ENCODE results near the gene FAM171A1.
A peak's percentile ranks its signal among the peaks of the same experiment; 100 is the strongest.
"Not testable (repeated sequence)": the region's sequence is repeated elsewhere in the genome, so short reads cannot be mapped to it uniquely, and the experiment has no call there.

Gene FAM171A1

DNA sequence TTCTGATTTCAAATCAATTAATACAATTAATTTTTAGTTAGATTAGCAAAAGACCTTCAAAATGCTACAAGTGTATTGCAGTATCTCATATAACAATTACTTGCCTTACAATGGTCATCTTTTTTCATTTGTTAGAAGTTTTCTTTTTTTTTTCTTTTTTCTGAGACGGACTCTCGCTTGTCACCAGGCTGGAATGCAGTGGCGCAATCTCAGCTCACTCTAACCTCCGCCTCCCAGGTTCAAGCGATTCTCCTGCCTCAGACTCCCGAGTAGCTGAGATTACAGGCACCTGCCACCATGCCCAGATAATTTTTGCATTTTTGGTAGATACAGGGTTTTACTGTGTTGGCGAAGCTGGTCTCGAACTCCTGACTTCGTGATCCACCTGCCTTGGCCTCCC is 95.0 kb downstream of the FAM171A1 start:
- DNase-seq: not testable (repeated sequence)

DNA sequence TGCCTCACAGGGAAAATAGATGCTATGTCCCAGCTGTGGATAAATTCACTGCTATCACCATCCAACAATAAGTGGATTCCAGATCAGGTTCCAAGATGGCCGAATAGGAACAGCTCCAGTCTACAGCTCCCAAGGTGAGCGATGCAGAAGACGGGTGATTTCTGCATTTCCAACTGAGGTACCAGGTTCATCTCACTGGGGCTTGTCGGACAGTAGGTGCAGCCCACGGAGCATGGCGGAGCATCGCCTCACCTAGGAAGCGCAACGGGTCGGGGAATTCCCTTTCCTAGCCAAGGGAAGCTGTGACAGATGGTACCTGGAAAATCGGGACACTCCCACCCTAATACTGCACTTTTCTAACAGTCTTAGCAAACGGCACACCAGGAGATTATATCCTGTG is 101.3 kb downstream of the FAM171A1 start:
- DNase-seq: not testable (repeated sequence)

DNA sequence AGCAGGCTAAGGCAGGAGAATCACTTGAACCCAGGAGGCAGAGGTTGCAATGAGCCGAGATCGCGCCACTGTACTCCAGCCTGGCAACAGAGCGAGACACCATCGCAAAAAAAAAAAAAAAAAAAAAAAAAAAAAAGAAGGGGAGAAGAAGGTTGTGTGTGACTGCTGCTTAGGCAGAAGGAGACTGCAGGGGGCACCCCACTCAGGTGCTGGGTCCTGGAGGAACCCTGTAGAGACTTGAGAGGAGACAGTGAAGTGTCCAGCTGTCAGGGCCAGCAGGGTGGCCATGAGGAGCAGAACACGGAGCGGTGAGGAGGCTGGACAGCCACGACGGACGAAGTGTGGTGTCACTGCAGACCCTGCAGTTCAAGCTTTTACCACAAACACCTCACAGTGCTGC is 103.6 kb downstream of the FAM171A1 start:
- DNase-seq: no peak

DNA sequence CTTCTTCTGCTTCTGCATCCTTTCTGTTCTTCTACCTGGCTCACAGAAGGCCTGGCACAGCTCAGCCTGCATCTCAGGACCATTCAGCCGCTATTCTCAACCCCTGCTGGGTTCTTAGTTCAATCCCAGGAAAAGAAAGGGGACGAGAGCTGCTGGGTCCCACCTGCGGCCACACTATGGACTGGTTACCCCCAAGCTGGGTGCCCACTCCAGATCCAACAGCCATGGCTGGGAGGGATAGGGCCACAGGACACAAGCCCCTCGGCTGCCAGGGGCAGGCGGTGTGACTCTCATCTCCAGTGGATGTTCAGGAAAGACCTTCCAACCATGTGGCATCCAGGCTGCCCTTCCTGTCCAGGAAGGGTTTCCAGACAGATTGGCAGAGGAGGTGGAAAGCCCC is 105.0 kb downstream of the FAM171A1 start:
- DNase-seq: no peak

DNA sequence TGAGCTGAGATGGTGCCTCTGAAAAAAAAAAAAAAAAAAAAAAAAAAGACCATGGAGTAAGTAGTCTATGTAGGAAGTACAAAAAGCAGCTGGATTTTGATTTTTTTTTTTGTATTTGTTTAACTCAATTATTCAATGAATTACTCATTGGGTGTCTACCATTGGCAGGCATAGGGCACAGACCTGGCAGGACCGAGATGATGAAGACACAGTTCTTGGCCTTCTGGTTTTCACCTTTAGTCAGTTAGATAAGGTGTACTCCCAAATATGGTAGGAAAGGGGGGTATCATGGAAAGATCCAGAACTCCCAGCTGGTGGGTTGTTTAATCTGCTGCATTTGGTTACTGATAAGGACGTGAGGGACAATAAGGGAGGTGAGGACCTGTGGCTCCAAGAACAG is 105.5 kb downstream of the FAM171A1 start:
- DNase-seq: no peak

DNA sequence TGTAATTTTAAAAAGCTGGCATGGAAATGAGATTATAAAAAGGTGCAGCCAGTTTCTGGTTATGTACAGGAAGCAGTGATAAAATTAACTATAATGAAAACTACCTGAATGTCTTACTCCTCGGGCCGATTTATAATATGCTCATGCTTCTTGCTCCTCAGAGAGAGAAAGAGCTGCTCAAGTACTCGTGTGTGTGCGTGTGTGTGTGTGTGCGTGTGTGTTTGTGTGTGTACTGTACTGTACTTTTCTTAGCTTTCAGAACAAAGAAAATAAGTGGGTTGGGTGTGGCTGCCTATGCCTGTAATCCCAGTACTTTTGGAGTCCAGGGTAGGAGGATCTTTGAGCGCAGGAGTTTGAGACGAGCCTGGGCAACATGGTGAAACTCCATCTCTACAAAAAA is 106.0 kb downstream of the FAM171A1 start:
- DNase-seq: no peak

DNA sequence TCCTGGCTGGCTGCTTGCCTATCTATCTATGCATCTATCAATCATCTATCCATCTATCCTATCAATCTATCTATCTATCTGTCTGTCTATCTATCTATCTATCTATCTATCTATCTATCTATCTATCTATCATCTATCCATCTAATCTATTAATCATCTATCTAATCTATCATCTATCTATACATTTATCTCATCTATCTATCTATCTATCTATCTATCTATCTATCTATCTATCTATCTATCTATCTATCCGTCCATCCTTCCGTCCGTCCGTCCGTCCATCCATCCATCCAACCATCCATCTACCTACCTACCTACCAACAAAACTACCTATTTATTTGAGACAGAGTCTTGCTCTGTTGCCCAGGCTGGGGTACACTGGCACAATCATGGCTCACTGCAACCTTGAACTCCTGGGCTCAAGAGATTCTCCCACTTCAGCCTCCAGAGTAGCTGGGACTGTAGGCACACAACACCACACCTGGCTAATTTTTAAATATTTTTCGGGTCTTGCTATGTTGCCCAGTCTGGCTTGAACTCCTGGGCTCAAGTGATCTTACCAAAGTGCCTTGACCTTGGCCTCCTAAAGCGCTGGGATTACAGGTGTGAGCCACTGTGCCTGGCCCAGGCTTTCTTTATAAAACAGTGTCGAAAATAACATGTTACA is 107.3 kb downstream of the FAM171A1 start:
- DNase-seq: no peak

DNA sequence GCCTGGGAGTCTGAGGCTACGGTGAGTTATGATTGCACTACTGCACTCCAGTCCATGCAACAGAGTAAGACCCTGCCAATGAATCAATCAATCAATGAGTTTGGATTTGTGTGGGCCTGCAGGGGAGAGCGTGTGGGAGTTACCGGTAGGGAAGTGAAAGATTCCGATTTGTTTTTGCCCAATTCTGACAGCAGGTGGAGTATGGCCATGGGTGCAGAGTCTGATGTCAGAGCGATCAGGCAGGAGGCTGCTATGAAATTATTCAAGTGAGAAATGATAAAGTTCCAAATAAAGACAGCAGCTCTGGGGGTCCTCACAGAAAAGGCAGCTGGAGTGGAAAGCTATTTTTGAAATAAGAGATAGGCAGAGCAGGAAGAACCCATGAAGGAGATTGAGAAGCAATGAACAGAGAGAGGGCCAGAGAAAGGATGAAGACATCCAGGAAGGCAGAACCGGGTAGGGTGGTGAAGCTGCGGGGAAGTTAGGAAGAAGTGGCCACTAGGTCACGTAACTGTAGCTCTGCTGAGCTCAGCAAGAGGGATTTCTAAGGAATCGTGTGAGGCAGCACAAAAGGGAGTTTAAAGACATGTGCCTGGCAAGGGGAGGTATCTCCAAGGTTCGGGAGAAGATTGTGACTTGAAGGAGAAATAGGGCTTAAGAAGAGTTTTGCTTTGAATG is 108.9 kb downstream of the FAM171A1 start:
- no peak for DNase-seq

DNA sequence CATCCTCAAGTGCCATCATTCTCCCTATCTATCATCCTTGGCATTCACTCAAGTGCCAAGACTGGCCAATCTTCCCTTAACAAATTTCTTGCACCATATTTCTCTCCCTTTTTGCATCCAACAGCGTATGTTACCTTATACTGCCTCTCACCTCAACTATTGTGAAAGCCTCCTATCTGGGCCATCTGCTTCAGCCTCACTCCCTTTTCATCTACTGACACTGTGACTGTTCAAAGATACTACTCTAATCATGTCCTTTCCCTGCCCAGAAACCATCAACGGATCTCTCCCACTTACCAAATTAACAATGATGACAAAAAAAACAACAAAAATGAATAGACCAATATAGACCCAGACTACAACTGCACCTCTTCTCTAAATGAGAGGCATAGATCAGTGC is 112.0 kb downstream of the FAM171A1 start:
- no peak for DNase-seq

DNA sequence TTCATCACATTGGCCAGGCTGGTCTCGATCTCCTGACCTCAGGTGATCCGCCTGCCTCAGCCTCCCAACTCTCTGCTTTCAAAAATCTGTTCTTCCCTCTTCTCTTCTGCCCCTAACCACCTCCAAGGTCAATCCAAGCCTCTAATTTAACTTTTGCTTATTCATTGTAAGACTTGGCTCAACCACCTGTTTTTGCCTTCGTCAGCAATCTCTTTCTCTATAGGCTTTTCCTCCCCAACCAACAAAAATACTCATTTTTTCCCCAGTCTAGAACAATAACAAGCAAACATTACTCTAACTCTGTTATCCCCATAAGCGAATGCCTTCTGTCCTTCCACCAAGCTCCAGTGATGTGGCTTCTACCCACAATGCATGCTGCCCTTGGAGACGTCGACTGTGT is 112.8 kb downstream of the FAM171A1 start:
- DNase-seq: no peak

DNA sequence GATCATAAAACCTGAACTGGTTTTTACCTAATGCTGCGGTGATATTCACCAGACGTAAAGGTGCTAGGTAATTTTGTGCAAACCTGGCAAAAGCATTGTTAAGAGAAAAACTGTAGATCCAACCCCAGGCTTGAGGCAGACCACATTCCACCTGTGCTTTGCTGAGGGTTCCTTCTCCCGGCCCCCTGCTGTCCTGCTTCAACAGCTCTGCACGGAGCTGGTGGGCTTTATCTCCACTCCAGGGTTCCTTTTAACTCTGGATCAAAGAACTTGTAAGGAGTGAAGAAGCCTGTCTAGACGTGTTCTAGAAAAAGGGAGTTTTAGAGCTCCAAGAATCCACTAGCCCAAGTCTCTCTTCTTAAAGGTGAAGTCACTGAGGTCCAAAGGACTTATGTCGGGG is 115.1 kb downstream of the FAM171A1 start:
- no peak for DNase-seq

DNA sequence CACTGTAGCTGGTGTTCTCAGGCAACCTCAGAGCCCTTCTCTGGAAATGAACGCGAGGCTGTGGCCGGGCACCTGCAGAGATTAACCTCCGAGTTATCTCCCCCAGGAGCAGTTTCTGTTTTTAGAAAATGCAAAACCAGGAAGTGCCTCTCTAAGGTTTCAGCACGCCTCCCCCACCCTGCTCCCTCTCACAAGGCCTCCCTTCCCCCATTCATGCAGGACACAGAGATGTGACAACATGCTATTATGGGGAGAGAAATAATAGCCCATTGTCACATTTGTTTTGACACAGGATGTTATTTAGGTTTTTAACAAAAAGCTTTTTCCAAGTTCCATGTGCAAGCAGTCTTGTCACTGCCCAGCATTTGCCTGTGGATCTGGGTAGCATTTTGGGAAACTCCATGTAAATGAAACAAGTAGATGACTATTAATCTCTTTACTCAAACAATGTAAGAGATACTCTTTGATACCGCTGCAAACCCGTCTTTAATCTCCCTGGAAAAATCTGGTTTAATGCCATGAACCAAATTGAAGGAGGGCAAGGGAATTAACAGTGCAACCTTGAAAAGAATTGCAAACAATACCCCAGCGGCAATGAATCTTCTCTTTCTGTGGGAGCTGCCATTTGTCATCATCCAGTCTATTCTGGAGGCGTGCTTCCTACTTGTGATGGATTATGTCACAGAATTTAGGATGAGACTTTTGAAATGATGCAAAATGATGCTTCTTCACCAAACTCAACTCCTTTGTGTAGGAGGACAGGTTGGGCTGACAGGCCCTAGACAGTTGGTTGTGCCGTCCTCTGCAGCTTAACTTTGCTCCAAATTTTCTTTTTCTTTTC is 116.1 kb downstream of the FAM171A1 start:
- DNase-seq: no peak

DNA sequence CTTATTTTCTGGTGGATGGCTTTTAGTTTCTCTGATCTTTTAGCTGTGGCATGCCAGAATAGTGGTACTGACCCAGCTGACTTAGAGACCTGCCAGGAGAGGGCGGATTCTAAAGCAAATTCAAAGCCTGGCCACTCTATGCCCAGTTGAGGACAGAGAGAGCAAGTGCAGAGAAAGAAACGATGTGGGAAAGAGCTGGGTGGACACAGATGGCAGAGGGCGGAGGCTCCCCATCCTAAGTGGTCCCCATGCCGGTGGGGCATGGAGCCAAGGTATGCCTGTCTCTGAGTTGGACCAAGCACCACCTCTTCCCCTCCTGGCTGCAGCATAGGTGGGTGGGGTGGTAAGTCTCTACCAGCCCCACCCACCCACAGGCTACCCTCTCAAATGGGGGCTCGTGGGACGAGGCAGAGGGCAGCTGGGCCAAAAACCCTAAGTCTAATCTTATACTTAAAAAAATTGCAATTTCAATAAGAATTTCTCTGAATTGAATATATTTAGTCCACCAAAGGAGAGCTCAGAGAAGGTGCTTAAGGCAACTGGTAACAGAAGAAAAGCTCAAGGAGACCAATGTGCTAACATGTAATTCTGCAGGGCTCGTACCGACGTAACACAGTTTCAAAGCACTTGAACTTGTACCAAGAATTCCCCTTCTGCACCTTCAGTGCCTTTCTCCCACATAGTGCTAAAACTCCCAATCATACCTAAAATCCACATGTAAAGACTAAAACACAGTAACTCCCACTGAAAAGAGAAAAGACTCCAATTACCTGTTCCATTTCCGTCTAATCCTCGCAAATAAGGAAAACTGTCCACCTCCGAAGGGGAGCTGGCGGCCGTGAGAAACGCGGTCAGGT is 116.9 kb downstream of the FAM171A1 start:
- no peak for DNase-seq

DNA sequence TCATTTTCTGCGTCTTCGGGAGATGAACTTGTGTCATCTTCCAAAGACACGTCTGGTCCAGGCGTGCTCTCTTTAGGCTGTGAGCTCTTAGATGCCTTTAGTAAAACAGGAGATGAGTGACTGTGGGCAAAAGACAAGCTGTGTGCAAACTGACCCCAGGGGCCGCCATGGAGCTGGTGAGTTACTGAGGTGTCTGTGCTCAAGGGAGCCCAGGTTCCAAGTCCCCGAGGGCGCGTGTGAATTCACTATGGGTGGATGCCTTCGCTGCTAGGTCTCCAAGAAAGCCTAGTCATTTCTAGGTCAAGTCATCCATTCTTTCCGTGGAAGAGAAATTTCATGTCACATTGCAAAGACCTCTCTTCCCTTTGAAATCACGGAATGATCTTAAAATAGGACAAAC is 118.7 kb downstream of the FAM171A1 start:
- DNase-seq: no peak

DNA sequence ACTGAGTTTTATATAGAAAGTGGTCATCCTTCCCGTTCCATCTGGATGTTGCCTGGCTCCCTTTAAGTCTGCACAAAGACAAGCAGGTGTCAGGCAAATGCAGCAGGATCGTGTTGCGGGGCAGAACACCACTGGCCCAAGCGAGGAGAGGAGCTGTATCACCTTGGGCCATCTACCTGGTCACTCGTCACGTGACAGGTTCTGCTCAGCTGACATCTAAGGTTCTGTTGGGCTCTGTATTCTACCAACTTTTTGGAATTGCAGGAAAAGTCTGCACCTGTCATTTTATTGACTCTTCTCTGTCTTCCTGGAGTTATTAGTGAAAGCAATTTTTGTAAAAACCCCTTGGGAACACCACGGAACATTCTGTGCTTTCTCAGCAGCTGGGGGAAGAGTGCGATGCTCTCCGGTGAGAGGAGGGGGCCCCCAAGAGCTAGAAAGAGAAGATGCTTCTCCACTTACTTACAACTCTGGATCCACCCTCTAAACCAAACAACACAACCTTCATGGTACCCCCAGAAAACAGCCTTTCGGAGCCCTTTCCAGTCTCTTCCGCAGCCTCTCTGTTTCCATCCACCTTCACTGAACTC is 119.2 kb downstream of the FAM171A1 start:
- no peak for DNase-seq

DNA sequence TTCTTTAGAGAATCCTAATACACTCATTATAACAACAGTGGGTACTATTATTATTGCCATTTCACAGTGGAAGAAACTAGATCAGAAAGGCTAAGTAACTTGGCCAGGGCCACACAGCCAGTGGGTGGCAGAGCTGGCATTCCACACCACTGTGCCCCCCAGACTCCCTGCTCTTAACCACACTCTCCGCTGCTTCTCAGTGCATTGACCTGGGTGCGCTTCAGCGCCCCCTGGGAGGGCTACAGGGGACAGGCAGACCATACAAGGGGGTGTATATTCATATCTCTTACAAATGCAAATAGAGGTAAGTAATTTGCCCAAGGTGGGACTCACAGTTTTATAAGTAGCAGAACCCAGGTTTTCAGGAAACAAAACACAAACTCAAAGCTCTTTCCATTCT is 125.6 kb downstream of the FAM171A1 start:
- peak; percentile 10 for DNase-seq

DNA sequence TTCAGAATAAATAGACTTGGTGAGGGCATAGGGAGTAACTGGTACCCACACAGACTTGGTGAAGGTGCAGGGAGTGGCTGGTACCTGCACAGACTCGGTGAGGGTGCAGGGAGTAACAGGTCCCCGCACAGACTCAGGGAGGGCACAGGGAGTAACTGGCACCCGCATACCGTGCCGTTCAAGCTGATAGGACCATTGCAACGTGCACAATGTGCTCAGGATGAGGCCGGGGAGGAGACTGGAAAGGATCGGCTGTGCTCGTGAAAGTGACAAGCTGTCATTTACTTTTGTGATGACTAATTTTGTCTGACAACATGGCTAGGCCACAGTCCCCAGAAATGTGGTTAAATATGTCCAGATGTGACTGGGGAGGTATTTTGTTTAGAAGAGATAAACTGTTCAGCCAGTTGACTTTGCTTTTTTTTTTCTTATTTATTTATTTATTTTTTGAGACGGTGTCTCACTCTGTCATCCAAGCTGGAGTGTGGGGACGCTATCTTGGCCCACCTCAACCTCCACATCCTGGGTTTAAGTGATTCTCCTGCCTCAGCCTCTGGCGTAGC is 126.4 kb downstream of the FAM171A1 start:
- DNase-seq: no peak

DNA sequence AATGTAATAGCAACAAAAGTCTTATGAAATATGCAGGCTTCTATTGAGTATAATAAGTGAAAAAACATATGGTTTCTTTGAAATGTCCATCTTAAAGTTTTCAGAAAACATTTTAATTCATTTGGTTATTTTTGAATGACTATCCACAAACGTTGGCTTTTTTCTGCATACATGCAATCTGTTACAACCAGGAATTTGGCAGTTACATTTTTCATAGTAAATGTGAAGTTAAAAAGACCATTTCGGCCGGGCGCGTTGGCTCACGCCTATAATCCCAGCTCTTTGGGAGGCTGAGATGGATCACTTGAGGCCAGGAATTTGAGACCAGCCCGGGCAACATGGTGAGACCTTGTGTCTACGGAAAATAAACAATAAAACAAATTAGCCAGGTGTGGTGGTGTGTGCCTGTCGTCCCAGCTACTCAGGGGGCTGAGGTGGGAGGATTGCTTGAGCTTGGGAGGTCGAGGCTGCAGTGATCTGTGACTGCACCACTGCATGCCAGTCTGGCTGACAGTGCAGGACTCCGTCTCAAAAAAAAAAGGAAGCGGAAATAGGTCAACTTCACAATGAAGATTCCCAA is 128.7 kb downstream of the FAM171A1 start:
- no peak for DNase-seq

DNA sequence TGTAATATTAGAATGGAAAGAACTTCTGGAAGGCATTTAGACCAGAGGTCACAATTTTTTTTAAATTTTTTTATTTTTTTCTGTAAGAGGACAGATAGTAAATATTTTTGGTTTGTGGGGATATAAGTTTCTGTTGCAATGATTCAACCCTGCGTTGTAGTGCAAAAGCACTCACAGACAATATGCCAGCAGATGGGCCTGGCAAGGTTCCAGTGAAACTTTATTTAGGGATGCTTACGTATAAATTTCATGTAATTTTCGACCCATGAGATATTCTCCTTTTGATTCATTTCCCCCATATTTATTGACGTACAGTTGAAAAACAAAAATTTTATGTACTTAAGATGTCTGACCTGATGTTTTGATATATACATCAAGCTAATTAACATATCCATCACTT is 129.8 kb downstream of the FAM171A1 start:
- DNase-seq: no peak

DNA sequence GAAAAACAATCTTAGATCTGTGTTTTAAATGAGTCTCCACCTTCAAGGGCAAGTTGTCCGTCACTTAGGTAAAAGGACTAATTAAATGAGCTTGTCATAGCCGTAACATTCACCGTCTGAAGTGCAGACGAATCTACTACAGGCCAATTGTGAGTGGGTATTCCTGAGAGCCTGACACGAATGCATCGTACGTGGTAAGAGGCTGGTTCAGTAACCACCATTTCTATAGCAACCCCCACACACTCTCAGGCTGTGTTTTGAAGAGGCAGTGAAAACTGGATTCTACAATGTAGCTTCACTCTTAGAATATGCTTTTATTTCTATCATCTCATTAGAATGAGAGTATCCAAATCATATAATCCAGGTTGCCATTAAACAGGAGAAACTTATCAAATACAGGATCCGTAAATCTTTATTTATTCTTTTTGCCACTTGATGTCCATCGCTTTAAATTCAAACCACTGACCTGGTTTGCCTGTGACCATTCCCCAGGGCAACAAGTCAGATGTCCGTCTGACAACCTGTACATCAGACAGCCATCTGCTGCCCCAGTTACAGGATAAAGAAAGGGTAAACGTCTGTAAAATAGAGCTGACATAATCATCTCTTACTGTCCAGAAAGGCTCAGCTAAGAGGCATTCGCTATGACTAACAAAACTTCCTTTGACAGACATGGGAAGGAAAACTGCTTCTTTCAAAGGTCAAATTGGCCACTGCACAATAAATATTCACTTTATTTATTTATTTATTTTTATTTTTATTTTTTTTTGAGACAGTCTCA is 132.3 kb downstream of the FAM171A1 start:
- no peak for DNase-seq

DNA sequence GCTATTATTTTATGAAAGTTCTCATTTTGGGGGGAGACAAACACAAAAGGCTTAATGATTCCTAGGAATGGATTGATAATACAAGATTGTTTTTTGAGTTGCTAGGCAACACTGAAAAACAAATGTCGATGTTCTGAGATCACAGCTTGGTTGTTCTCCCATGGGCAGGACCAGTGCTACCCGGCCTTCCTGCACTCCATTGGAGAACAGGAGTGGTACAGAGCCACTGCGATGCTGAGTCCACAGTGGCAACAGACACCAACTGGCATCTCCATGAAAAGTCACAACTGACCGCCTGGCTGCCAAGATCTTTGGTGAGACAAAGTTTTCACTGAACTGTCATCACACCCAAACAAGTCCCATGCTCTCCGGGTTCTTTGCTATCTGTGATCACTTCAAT is 133.7 kb downstream of the FAM171A1 start:
- DNase-seq: no peak
